Fibroblast of mammary gland (primary cell): ENCODE data around the gene MRPL42.

Experiments used
- DNase-seq: peaks from one replicate; pipeline ENCODE4 v3.0.0-alpha.2; 2010; ENCODE audit warnings: low read depth
- H3K4me3 ChIP-seq: 2 replicates; pipeline ENCODE4 v1.5.1; 2011; ENCODE audit warnings: low read depth, mild to moderate bottlenecking, low read length, moderate library complexity; ENCODE audit not compliant: control insufficient read depth
- CTCF ChIP-seq: conservative IDR thresholded peaks from 2 replicates; pipeline ENCODE4 v1.5.1; 2011; ENCODE audit warnings: low read depth, low read length, inconsistent platforms; ENCODE audit not compliant: control insufficient read depth, insufficient read depth

The MRPL42 gene

DNA sequence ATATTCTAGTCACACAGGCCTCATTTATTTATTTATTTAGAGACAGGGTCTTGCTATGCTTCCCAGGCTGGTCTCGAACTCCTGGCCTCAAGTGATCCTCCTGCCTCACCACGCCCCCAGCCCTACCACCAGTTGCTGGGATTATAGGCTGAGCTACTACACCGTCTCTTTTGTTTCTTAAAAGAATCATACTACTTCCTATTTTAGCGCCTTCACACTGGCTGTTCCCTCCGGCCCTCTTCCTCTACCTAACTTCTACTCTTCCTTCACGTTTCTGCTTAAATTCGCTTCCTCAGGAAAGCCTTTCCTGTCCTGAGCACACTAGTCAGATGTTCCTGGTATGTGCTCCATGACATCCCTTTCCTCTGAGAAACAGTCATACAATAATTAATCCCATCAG, 6.4 kb upstream of the MRPL42 start:
- DNase-seq, result no peak
- H3K4me3 ChIP-seq, result no peak overlapping the region
- TF ChIP-seq CTCF, result no peak

- no peak for TF ChIP-seq CTCF
- peak; percentile 38 for DNase-seq
- H3K4me3 ChIP-seq, result no peak overlapping the region
Measured at GRCh38 chr12:93461503-93461902, 5.8 kb upstream of the MRPL42 start.

GRCh38 chr12:93465841-93466240, 1.5 kb upstream of the MRPL42 start:
- no peak for DNase-seq
- no peak for TF ChIP-seq CTCF
- H3K4me3 ChIP-seq, result no peak overlapping the region

DNA sequence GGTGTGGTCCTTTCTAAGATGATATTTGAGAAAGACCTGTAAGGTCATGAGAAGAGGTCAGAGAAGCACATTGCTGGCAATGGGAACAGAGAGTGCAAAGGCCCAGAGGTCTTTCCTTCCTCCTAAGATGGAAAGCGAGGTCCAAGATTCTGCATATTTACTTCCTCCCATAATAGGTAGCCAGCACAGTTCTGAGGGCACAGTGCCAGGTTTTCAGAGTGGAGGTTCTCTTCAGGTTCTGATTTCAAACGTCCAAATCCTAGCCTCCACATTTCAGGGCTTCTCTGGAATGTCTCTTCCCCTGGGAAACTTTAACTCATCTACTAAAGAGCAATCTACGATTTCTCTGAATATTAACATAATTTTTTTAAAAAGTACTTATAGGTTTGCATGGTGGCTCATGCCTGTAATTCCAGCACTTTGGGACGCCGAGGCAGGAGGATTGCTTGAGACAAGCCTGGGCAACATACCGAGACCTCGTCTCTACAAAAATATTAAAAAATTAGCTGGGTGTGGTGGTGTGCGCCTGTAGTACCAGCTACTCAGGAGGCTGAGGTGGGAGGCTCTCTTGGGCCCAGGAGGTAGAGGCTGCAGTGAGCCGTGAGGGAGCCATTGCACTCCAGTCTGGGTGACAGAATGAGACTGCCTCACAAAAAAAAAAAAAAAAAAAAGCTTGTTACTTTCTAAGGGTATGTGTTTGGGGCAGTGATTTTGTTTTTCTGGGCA, 526 bp upstream of the MRPL42 start:
- no peak for DNase-seq
- peak overlapping the region; percentile 97 for H3K4me3 ChIP-seq
- no peak for TF ChIP-seq CTCF

- H3K4me3 ChIP-seq, result peak overlapping the region; percentile 97
- no peak for DNase-seq
Measured at GRCh38 chr12:93468008-93468371, 676 bp downstream of the MRPL42 start.

DNA sequence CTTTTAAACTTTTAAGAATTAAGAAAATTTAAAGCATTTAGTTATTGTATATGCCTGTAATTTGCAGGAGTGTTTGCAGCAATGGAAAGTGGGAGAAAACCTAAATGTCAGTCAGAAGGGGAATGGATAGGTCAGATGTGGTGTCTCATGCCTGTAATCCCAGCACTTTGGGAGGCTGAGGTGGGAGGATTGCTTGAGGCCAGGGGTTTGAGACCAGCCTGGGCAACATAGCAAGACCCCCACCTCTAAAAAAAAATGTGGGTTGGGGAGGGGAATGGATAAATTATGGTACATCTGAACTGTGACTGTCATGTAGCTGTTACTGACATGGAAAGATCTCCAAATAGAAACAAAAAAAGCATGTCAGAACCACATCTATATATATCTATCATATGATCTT, 2.1 kb downstream of the MRPL42 start:
- TF ChIP-seq CTCF, result no peak
- DNase-seq, result no peak
- H3K4me3 ChIP-seq, result no peak overlapping the region

More at GRCh38 chr12:93468008-93468371, 676 bp downstream of the MRPL42 start:
- TF ChIP-seq CTCF, result no peak

DNA sequence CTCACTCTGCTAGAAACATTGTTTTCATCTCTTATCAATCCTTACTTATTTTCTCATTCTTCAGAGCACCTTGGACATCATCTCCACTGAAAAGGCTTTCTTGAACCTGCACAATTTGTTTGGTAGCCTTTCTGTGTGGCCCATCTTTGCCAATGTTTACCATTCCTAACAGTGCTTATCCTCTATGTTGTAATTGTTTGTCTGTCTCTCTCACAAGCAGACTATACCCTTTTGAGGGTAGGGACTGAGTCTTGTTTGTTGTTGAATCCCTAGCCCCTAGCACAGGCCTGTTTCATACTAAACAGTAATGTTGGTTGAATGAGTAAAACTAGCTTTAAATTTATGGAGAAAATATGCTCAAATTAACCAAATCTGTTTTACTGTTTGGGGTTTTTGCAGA, 9.2 kb downstream of the MRPL42 start:
- no peak for DNase-seq
- no peak overlapping the region for H3K4me3 ChIP-seq
- TF ChIP-seq CTCF, result no peak
